ENCODE results near the gene XKR7. TPM values are rescaled to one million over a fixed set of nuclear protein-coding genes. Genes with fewer than 3 reads are reported as not detected.

Gene XKR7
- polyA plus RNA-seq, 1 donor, result 0.35 TPM

DNA sequence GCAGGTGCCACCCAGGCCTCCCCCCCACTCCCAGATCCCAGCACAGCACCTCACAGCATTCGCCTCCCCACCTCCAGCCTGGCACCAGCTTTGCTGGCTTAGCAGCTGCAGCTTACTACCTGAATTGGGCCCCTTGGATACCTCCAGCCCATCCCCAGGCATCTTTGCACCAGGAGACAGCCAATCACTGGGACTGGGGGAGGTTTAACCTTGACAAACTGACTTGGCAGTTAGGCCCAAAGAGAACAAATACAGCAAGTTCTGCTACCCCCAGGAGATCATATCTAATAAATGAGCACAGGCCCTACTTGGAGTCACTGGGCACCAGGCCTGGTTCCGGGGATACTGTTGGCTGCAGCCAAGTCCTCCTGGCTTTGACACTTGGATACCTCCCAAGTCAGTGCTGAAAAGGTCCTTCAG, 24.9 kb upstream of the XKR7 start:
- DNase-seq, result no peak

- no peak for DNase-seq
Measured at GRCh38 chr20:31945319-31945718, 22.6 kb upstream of the XKR7 start.

DNA sequence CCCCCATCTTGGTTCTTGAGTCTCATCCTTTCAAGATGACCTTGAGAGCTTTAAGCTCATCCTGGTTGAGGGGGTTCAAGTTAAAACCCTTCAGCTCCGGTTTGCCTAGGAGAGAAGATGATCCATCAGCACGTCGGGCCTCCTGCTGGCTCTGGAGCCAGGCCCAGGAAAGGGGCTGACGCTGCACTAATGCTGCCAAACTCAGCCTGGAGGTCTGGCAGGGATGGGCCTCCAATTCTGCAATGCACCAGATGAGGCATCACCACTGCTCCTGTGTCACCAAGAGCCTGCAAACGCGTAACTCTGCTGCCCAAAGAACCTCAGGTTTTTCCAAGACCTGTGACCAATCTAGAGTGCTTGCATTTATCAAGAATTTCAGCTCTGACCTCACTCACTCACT, 22.2 kb upstream of the XKR7 start:
- no peak for DNase-seq

DNA sequence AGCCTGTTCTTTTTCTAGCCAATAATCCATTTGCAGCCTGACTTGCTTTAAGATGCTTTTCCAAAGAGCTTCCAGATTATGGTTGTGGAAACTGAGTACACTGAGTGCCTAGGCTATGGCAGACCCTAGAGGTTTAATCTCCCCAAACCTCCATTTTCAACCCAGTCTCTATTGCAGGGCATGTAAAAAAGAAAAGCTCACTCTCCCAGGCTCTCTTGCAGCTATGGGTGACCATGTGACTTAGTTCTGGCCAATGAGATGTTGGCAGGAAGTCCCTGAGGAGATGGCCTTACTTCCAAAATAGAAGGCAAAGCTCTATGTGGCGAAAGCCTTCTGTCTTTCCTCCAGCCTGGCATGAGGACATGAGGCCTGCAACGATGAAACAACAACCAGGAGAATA, 19.9 kb upstream of the XKR7 start:
- no peak for DNase-seq

DNA sequence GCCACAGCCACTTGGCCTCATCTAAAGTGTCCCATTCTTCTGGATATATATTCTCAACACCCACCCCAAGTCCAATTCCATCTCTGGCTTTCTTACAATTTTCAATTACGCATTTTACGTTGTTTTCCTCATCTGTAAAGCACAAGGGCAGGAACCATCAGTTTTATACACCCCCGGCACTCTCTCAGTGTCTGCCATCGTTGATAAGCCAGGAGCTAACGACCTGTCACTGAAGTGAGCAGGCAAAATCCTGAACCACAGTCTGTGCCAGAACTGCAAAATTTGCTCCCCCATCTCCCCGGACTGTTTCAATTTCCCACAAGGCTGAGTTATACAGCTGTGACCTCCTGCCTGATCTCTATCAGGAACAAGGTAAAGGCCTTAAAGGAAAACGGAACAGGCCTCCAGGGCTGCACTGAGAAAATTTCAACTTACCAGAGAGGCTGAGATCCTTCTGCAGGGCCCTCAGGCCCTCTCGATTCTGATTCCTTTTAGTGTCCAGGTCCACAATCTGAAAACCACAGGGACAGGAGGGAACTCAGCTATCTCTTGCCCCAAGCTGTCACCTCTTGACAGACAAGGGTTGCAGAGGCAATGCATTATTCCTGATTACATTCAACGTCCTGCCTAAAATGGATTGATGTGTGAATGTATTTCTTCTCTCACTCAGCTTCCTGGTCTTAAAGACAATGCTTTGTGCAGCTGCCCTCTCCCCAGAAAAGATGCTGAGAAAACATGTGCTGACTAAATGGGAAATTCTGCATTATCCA, 17.9 kb upstream of the XKR7 start:
- DNase-seq, result no peak

- no peak for DNase-seq
Measured at GRCh38 chr20:31951203-31951529, 16.8 kb upstream of the XKR7 start.

GRCh38 chr20:31951530-31952453, 16.2 kb upstream of the XKR7 start, which contains the start of gene PDRG1:
Gene PDRG1 (minus strand): TSS chr20:31952046. CDS start chr20:31951961, 85 bp downstream.
- DNase-seq, result peak; percentile 95

DNA sequence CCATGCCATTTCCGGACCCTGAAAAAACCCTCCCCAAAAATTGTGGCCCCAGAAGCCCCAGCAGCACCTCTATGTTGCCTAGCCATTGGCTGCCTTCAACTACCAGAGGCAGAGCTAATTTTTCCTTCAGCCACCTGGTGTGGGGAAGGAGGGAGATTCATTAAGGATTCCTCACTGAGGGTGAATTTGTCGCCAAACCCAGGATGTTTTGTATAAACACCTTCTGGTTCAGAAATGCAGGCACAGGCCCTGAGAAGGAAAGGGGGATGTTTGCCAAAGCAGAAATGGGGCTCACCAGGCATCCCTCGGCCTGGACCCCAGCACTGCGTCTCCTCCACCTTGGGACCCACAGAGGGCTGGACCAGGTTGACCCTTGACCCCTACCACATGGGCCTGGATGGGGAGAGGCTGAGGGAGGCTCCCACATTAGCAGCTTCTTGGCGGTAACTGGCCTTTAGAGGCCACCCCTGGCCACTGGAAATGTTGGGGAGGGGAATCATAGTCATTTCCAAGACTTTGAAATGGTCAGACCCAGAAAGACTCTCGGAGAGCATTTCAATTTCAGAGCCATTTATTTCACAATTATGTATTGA, 14.3 kb upstream of the XKR7 start:
- no peak for DNase-seq

GRCh38 chr20:31954500-31954899, 13.5 kb upstream of the XKR7 start:
- DNase-seq, result no peak

DNA sequence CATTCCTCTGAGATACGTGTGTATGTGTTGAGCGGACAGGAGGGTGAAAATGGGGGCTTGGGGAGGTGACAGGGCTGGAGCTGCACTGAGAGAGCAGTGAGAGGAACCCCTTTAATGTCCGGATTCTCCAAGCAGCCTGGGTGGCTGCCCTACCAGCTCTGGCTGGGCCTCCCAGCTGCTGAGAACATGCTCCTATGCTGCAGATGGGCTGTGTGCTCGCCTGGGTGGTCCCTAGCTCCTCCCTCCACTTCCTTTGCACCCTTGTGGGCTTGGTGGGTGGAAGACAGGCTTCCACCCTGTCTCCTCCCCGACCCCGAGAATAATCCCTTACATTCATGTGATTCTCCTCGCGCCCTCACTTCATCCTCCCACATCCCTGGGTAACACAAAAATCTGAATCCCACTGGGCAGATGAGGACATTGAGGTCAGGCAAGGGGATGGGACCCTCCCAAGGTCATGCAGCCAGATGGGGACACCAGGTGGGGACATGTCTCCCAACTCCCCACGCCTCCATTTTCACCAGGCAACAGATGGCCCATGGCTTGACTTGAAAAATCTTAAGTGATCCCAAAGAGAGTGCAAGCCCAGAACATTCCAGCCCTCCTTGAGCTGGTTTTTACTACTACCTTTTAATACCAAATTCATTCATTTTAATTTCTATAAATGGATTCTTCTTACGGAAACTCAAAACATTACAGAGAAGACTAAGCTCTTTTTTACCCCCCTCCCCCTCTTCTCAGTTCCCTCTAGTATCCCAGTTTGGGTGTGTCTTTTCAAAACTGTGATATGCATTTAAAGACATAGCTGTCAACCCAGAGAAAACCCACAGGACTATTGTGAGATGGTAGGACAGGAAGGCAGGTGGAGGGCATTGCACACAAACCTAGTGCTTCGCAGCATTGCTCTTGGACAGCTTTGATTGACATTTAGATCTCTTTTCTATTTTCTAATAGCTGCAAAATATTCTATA, 11.1 kb upstream of the XKR7 start:
- no peak for DNase-seq

DNA sequence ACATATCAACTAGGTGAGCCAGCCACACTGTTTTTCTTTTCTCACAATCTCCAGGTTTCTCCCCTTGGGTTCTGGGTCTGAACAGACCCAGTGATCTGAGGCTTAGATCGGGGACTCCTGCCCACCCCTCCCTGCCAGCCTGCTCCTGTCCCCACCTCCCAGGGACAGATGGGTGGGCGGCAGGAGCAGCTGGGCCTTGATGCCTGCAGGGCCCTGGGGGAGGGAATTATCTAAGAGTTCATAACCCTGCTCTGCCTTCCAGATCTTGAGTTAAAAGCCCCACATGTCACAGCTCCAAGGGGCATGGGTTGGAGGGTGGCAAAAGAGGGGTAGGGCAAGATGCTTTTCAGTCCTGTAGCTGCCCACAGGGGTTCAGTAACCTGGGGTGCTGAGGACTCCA, 5.2 kb upstream of the XKR7 start:
- DNase-seq, result no peak

- DNase-seq, result no peak
Measured at GRCh38 chr20:31963889-31964288, 4.1 kb upstream of the XKR7 start.

- no peak for DNase-seq
Measured at GRCh38 chr20:31966991-31967655, 828 bp upstream of the XKR7 start.

DNA sequence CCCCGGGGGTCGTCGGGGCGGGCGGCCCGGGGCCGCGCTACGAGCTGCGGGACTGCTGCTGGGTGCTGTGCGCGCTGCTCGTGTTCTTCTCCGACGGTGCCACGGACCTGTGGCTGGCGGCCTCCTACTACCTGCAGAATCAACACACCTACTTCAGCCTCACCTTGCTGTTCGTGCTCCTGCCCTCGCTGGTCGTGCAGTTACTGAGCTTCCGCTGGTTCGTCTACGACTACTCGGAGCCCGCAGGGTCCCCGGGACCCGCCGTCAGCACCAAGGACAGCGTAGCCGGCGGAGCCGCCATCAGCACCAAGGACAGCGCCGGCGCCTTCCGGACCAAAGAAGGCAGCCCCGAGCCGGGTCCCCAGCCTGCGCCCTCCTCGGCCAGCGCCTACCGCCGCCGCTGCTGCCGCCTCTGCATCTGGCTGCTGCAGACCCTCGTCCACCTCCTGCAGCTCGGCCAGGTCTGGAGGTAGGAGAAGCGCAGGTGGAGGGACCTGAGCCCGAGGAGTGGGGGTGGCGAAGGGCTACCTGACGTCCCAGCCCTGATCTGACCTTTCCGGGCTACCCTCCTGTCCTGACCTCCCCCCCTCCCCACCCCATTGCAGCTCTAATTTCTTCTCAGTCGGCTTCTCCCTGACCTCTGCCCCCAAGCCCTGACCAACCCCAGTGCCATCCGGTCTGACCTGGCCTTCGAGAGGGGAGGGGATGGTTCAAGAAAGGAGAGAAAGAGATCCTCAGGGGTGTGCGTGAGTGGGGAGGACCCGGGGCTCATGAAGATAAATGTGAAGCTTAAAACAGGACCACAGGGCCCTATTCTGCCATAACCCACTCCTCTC, 558 bp downstream of the XKR7 start:
- peak; percentile 80 for DNase-seq

DNA sequence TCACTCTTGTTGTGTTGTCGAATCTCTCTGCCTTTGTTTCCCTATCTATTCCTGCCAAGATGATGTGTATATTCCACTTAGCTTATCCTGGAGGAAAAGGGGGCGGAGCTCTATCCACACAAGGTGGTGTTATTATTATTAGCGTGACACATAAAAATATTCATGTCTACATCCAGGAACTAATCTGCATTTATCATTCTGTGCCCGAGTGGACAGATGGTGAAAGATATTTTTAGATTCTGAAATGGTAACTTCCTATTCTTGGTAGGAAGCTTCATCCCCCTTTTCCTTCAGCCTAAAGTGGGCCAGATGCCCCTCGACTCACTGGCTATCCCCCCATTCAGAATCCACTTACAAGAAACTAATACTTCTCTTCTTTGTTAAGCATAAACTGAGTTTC, 2.0 kb downstream of the XKR7 start:
- DNase-seq, result no peak

DNA sequence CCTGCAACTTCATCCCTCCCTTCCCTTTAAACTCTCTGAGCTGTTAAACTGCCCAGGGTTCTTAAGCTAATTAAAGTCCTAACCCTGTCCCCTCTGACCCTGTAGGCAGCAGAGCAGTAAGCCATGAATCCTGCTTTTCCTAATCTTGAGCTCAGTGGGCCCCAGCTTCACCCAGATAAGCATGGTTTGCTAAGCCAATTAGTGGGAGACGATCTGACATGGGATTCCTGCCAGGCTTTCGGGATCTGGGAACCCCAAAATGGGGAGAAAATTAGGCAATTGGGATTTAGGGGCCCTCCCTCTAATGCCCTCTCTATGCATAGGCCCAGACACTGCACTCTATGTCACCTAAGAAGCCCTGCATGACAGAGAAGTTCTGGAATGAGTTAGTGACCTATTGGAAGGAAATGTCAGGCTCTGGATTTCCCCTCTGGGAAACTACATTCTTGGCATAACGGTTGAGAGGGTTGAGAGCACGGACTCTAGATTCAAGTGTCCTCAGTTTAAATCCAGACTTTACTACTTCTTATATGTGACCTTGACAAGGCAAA, 4.6 kb downstream of the XKR7 start:
- DNase-seq, result no peak

DNA sequence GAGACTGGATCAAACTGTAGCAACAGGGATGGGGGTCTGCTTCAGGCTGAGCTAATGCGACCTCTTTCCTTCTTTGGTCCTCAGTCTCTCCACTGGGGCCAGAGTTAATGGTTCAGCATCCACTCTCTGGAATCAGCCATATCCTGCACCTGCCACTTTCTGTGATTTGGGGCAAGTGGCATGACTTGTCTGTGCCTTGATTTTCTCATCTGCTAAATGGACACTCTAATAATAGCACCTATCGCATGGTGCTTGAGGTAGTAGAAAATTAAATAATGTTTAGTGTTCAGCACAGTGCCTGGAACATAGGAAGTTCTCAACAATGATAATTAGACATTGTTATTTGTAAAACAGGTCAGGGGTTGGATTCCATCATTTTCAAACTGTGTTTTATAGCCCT, 6.3 kb downstream of the XKR7 start:
- no peak for DNase-seq

GRCh38 chr20:31974951-31975487, 7.1 kb downstream of the XKR7 start:
- no peak for DNase-seq

- DNase-seq, result no peak
Measured at GRCh38 chr20:31975874-31976273, 7.9 kb downstream of the XKR7 start.

DNA sequence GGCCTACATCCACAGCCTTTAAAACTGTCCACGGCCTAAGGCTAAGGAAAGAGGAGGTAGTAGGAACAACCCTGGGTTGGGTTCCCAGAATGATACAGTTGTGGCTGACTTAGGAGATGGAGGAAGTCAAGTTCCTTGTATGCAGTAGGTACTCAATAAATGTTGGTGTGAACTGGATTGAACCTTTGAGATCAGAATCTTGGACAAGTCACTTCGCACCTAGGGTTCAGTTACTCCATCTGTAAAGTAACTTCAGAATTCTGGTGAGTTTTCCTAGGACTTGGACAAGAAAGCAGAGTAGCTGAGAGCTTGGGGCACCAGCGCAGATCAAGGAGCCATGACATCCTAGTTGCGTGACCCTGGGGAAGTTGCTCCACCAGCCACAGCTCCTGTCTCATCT, 9.1 kb downstream of the XKR7 start:
- DNase-seq, result no peak

Measured in left kidney (tissue), 2 donors.